Midbrain (tissue), 1 donor: ENCODE data around the gene TMEM204.

Experiments used
- DNase-seq: peaks from one replicate; lab custom pipeline; 2025; lab: John Stamatoyannopoulos, UW

TMEM204 gene

GRCh38 chr16:1533443-1533951 is at the start of gene TMEM204:
TMEM204 (plus strand) TSS chr16:1533666; CDS start chr16:1534276, 610 bp downstream.
- DNase-seq: no peak

- DNase-seq: no peak
Observed at GRCh38 chr16:1485847-1486496, 47.5 kb upstream of the TMEM204 start.

- no peak for DNase-seq
Observed at GRCh38 chr16:1486551-1487390, 46.7 kb upstream of the TMEM204 start.

- DNase-seq: no peak
Observed at GRCh38 chr16:1487395-1488053, 45.9 kb upstream of the TMEM204 start.

- no peak for DNase-seq
Observed at GRCh38 chr16:1488054-1488601, 45.3 kb upstream of the TMEM204 start.

GRCh38 chr16:1488619-1489018 is 44.8 kb upstream of the TMEM204 start, which contains the start of gene PTX4:
PTX4 (minus strand) TSS chr16:1488944; CDS start chr16:1488909, 35 bp downstream.
- no peak for DNase-seq

- no peak for DNase-seq
Observed at GRCh38 chr16:1489077-1489476, 44.4 kb upstream of the TMEM204 start.

- DNase-seq: no peak
Observed at GRCh38 chr16:1491327-1491726, 42.1 kb upstream of the TMEM204 start.

- no peak for DNase-seq
Observed at GRCh38 chr16:1492082-1492922, 41.2 kb upstream of the TMEM204 start.

- DNase-seq: peak; percentile 89
Observed at GRCh38 chr16:1492923-1493745, 40.3 kb upstream of the TMEM204 start, which contains the start of gene TELO2. TELO2 (plus strand) TSS chr16:1493360; CDS start chr16:1494282, 922 bp downstream.

GRCh38 chr16:1493746-1494094 is 39.7 kb upstream of the TMEM204 start:
- no peak for DNase-seq

- no peak for DNase-seq
Observed at GRCh38 chr16:1494129-1494640, 39.3 kb upstream of the TMEM204 start.

GRCh38 chr16:1494711-1495110 is 38.8 kb upstream of the TMEM204 start:
- DNase-seq: no peak

GRCh38 chr16:1495211-1495888 is 38.1 kb upstream of the TMEM204 start:
- no peak for DNase-seq

- DNase-seq: no peak
Observed at GRCh38 chr16:1495889-1496262, 37.6 kb upstream of the TMEM204 start.

GRCh38 chr16:1496464-1496863 is 37.0 kb upstream of the TMEM204 start:
- DNase-seq: no peak

GRCh38 chr16:1497014-1497598 is 36.4 kb upstream of the TMEM204 start:
- no peak for DNase-seq

- no peak for DNase-seq
Observed at GRCh38 chr16:1498899-1499676, 34.4 kb upstream of the TMEM204 start.
